Trophoblast cell (in vitro differentiated cells and primary cell): ENCODE data around the gene GUCA2A.
A peak's percentile ranks its signal among the peaks of the same experiment; 100 is the strongest.

Experiments
- DNase-seq, 2 donors: peaks; one replicate each; pipeline ENCODE4 v3.0.0-alpha.2; 2016
- H2AFZ ChIP-seq: 2 replicates; pipeline ENCODE4 v1.6.1; 2013; ENCODE audit warnings: low read length, moderate library complexity, mild to moderate bottlenecking; ENCODE audit not compliant: insufficient read depth, poor library complexity
- H2AK5ac ChIP-seq: 2 replicates; pipeline ENCODE4 v1.6.1; 2013; ENCODE audit warnings: mild to moderate bottlenecking, low read length
- H2BK120ac ChIP-seq: 2 replicates; pipeline ENCODE4 v1.6.1; 2013; ENCODE audit warnings: low read length, mild to moderate bottlenecking, moderate library complexity; ENCODE audit not compliant: insufficient read depth, poor library complexity
- H2BK12ac ChIP-seq: 2 replicates; pipeline ENCODE4 v1.6.1; 2013; ENCODE audit warnings: mild to moderate bottlenecking, low read length, moderate library complexity
- H2BK5ac ChIP-seq: 2 replicates; pipeline ENCODE4 v1.6.1; 2013; ENCODE audit warnings: low read length, low read depth, moderate library complexity, mild to moderate bottlenecking; ENCODE audit not compliant: poor library complexity
- H3K14ac ChIP-seq: 2 replicates; pipeline ENCODE4 v1.6.1; 2013; ENCODE audit warnings: mild to moderate bottlenecking, low read length
- H3K18ac ChIP-seq: 2 replicates; pipeline ENCODE4 v1.6.1; 2013; ENCODE audit warnings: mild to moderate bottlenecking, low read length
- H3K23ac ChIP-seq: 2 replicates; pipeline ENCODE4 v1.6.1; 2013; ENCODE audit warnings: low read length
- H3K27ac ChIP-seq: 2 replicates; pipeline ENCODE4 v1.5.1; 2013; ENCODE audit warnings: low read depth, mild to moderate bottlenecking, inconsistent platforms, low read length, moderate library complexity
- H3K27me3 ChIP-seq: 2 replicates; pipeline ENCODE4 v1.6.1; 2013; ENCODE audit warnings: inconsistent platforms, mild to moderate bottlenecking, low read length, moderate library complexity; ENCODE audit not compliant: insufficient read depth
- H3K36me3 ChIP-seq, 2 experiments: 1 replicate in 1 of 2; 2 replicates in 1 of 2; pipeline ENCODE4 v1.6.1; 2013; ENCODE audit warnings: low read length in 2 of 2, mild to moderate bottlenecking in 2 of 2, moderate library complexity in 1 of 2; ENCODE audit not compliant: insufficient read depth in 2 of 2, control insufficient read depth in 1 of 2
- H3K4ac ChIP-seq: 2 replicates; pipeline ENCODE4 v1.6.1; 2013; ENCODE audit warnings: low read depth, mild to moderate bottlenecking, low read length, moderate library complexity
- H3K4me1 ChIP-seq, 2 experiments: 1 replicate in 1 of 2; 2 replicates in 1 of 2; pipeline ENCODE4 v1.6.1; 2013; ENCODE audit warnings: low read length in 2 of 2, mild to moderate bottlenecking in 2 of 2, moderate library complexity in 1 of 2; ENCODE audit not compliant: insufficient read depth in 2 of 2, control insufficient read depth in 1 of 2
- H3K4me2 ChIP-seq: 2 replicates; pipeline ENCODE4 v1.6.1; 2013; ENCODE audit warnings: inconsistent platforms, mild to moderate bottlenecking, low read length, moderate library complexity
- H3K4me3 ChIP-seq: 2 replicates; pipeline ENCODE4 v1.5.1; 2013; ENCODE audit warnings: mild to moderate bottlenecking, low read depth, low read length, inconsistent platforms
- H3K79me1 ChIP-seq: one replicate; pipeline ENCODE4 v1.6.1; 2013; ENCODE audit warnings: low read length
- H3K79me2 ChIP-seq: 2 replicates; pipeline ENCODE4 v1.6.1; 2013; ENCODE audit warnings: low read length, mild to moderate bottlenecking; ENCODE audit not compliant: control insufficient read depth, insufficient read depth, poor library complexity
- H3K9ac ChIP-seq: 2 replicates; pipeline ENCODE4 v1.6.1; 2013; ENCODE audit warnings: mild to moderate bottlenecking, low read length
- H3K9me3 ChIP-seq: 2 replicates; pipeline ENCODE4 v1.6.1; 2013; ENCODE audit warnings: low read depth, mild to moderate bottlenecking, control low read depth, inconsistent platforms, low read length; ENCODE audit not compliant: insufficient read depth
- H4K12ac ChIP-seq: 2 replicates; pipeline ENCODE4 v1.6.1; 2013; ENCODE audit warnings: low read depth, mild to moderate bottlenecking, low read length, moderate library complexity
- H4K8ac ChIP-seq: 2 replicates; pipeline ENCODE4 v1.6.1; 2013; ENCODE audit warnings: low read depth, mild to moderate bottlenecking, low read length, moderate library complexity
- H4K91ac ChIP-seq: one replicate; pipeline ENCODE4 v1.6.1; 2013; ENCODE audit warnings: low read depth, mild to moderate bottlenecking, low read length, moderate library complexity
- WGBS: extraction: QIAGEN DNeasy Blood & Tissue Kit; methylation state at CpG from one replicate; pipeline ENCODE4 v1.1.7; 2013; ENCODE audit warnings: missing lambda C conversion rate; ENCODE audit not compliant: insufficient read length, insufficient coverage; ENCODE audit errors: extremely low coverage; 5-methylcytosine and 5-hydroxymethylcytosine counted together

Gene GUCA2A

DNA sequence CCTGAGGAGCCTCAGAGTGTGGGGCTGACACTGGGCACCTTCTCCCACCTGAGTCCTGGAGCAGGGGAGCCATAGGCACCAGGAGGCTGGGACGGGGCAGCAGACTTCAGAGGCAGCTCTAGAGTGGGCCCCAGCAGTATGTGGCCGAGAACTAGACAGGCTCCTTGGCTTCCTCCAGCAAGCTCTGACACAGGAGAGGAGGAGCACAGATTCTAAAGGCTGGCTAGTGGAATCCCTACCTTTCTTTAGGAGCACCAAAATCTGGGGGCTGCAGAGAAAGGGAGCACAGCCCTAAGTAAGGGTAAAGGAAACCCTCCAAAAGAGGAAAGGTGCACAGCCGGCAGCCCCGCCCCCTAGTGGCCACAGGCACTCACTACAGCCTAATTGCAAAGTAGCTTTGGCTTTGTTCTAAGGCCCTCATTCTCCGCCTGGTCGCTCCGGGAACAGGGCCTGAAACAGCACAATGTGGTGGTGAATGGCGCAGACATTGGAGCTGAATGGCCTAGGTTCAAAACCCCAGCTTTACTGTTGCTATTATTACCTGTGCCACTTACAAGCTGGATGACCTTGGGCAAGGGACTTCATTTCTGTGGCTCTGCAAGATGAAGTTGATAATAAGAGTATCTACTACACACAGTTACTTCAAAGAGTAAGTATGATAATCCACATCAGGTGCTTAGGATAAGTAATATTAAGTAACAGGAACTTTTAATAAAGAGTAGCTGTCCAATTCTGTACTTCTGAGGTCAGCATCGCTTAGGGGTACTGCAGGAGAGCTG lies 8.8 kb upstream of the GUCA2A start:
- Histone ChIP-seq H3K9ac (no peak overlapping the region), H3K14ac (no peak overlapping the region), H3K4me2 (no peak overlapping the region), H3K18ac (no peak overlapping the region), H2BK12ac (no peak overlapping the region), H2BK120ac (no peak overlapping the region), H3K9me3 (no peaks in the 10 kb centered on the region), H4K12ac (no peak overlapping the region), H3K36me3 (peaks cover 0 to 3% of the 10 kb centered on the region in 2 experiments), H3K79me1 (no peaks in the 10 kb centered on the region), H2AFZ (no peak overlapping the region), H3K4me1 (peaks cover 13 to 23% of the 10 kb centered on the region in 2 experiments), H2BK5ac (no peak overlapping the region), H4K8ac (no peak overlapping the region), H3K27ac (no peak overlapping the region), H3K79me2 (no peaks in the 10 kb centered on the region), H4K91ac (no peak overlapping the region), H3K4me3 (no peak overlapping the region), H2AK5ac (no peak overlapping the region), H3K4ac (no peak overlapping the region), H3K27me3 (no peaks in the 10 kb centered on the region), H3K23ac (no peak overlapping the region)
- WGBS: no CpG with 5 or more reads among the region's 9 CpGs
- DNase-seq: peak; percentile 57 to 87

DNA sequence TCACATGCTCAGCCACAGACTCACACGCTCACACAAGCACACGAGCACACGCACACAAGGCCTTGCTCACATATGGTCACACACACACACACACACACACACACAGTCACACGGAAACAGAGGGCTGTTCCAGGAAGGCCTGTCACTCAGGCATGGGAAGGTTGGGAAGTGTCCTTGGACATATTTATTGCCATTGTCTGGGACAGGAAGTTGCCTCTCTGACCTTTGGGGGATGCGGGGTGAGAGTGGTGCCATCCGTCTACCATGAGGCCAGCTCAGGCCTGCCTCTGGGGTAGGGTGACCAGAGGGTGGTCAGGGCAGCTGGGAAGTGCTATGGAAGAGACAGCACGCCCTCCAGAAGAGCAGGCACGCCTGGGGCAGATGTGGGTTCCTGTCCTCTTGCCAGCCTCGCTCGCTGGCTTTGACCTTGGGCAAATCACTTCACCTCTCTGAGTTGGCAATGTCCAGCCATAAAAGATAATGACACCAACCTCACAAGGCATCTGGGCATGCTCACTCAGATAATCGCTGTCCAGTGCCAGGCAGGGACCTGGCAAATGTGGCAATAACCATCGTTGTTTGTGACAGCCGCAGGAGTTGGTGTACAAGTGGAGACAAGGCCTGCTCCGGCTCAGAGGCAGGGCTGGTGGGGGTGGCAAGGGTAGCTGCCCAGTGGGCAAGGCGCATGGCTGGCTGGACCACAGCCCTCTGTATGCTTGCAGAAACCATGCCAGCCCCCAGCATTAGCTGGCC lies 8.0 kb upstream of the GUCA2A start:
- Histone ChIP-seq H2BK5ac (no peak overlapping the region), H3K4me3 (no peak overlapping the region), H3K36me3 (peaks cover 0 to 3% of the 10 kb centered on the region in 2 experiments), H3K9me3 (no peaks in the 10 kb centered on the region), H3K27ac (no peak overlapping the region), H3K9ac (no peak overlapping the region), H2BK12ac (no peak overlapping the region), H3K79me2 (no peaks in the 10 kb centered on the region), H4K8ac (no peak overlapping the region), H2AFZ (no peak overlapping the region), H3K14ac (no peak overlapping the region), H2BK120ac (no peak overlapping the region), H3K79me1 (no peaks in the 10 kb centered on the region), H3K23ac (no peak overlapping the region), H4K12ac (no peak overlapping the region), H4K91ac (no peak overlapping the region), H3K4me2 (no peak overlapping the region), H2AK5ac (no peak overlapping the region), H3K27me3 (no peaks in the 10 kb centered on the region), H3K4me1 (peaks cover 15 to 24% of the 10 kb centered on the region in 2 experiments), H3K18ac (no peak overlapping the region), H3K4ac (no peak overlapping the region)
- whole genome bisulfite sequencing: no CpG with 5 or more reads among the region's 15 CpGs
- DNase-seq: no peak

DNA sequence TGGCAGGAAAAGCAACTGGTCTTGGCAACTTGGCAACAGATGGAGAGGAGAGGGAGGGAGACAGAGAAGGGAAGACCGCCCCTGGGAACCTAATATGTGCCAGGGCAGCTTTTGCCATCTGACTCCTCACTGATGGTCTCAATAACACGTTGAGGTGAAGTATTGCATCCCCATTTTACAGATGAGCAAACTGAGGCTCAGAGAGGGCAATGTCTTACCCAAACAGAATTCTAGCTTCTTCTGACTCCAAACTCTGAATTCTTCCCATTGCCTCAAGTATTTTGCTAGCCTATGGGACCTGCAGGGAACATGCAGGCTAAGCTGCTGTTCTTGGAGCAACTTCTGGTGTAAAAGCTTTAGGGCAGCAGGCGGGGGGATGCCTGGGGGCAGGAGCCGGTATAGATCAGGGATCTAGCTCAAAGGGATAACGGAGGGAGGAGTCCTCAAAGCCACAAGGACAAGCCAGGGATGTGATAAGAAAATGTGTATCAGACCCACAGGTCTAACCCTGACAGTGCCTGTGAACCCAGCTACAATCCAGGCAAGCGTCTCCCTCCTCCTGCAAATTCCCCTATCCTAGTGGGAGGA lies 7.2 kb upstream of the GUCA2A start:
- no peak overlapping the region for H3K4me2 ChIP-seq
- H3K4me3 ChIP-seq: no peak overlapping the region
- no peaks in the 10 kb centered on the region for H3K79me1 ChIP-seq
- peak; percentile 64 to 65 for DNase-seq
- H3K23ac ChIP-seq: no peak overlapping the region
- no peak overlapping the region for H3K27ac ChIP-seq
- H3K9ac ChIP-seq: no peak overlapping the region
- no peak overlapping the region for H3K18ac ChIP-seq
- no peak overlapping the region for H4K8ac ChIP-seq
- WGBS: no CpG with 5 or more reads among the region's 6 CpGs
- H3K27me3 ChIP-seq: no peaks in the 10 kb centered on the region
- no peaks in the 10 kb centered on the region for H3K79me2 ChIP-seq
- no peak overlapping the region for H2BK5ac ChIP-seq
- H2AFZ ChIP-seq: no peak overlapping the region
- H2AK5ac ChIP-seq: no peak overlapping the region
- H3K14ac ChIP-seq: no peak overlapping the region
- peaks cover 0 to 3% of the 10 kb centered on the region in 2 experiments for H3K36me3 ChIP-seq
- no peak overlapping the region for H4K12ac ChIP-seq
- H2BK120ac ChIP-seq: no peak overlapping the region
- H2BK12ac ChIP-seq: no peak overlapping the region
- H4K91ac ChIP-seq: no peak overlapping the region
- no peak overlapping the region for H3K4ac ChIP-seq
- H3K4me1 ChIP-seq: peaks cover 15 to 21% of the 10 kb centered on the region in 2 experiments
- peaks cover 2% of the 10 kb centered on the region for H3K9me3 ChIP-seq

DNA sequence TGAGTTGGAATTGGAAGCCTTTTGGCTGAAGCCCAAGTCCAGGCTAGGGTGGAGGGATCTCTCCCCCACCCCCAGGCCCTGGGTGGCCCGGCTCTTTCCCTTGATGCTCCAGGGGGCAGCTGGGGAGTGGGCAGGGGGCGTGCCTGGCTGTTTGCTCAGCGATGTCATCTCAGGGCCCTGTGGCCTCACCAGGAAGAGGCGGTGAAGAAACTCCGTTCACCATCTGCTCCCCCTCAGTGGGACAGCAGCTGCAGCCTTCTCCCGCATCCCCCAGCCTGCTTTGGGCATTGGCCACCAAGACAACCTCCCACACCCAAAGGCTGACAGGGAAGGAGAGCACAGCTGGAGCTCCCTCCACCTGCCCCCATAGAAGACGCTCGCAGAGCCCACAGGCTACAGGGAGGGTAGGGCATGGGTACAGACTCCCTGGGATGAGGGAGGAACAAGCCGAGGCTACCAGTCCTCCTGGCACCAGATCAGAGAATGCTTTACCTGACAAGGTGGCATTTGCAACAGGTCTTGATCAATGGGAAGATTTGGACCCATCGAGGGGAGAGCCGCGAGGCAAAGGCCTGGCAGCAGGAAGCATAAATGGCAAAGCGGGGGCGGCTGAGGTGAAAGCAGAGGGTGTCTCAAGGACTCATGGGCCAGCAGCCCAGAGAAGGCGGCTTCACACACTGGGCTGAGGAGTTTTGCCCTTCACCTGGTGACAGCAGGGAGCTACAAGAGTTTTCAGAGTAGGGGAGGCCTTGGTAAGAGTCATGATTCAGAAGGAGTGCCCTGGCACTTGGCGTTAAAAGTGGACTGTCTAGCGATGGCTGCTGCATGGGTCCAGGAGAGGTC lies 6.5 kb upstream of the GUCA2A start:
- Histone ChIP-seq H2BK5ac (no peak overlapping the region), H3K23ac (no peak overlapping the region), H3K36me3 (peaks cover 0 to 3% of the 10 kb centered on the region in 2 experiments), H3K18ac (no peak overlapping the region), H3K27me3 (no peaks in the 10 kb centered on the region), H4K12ac (no peak overlapping the region), H3K4me2 (no peak overlapping the region), H3K4ac (no peak overlapping the region), H3K14ac (no peak overlapping the region), H3K27ac (no peak overlapping the region), H2AK5ac (no peak overlapping the region), H3K9me3 (peaks cover 8% of the 10 kb centered on the region), H2BK12ac (no peak overlapping the region), H3K79me2 (no peaks in the 10 kb centered on the region), H3K4me1 (peaks cover 16 to 26% of the 10 kb centered on the region in 2 experiments), H4K91ac (no peak overlapping the region), H4K8ac (no peak overlapping the region), H3K79me1 (no peaks in the 10 kb centered on the region), H2AFZ (no peak overlapping the region), H3K9ac (no peak overlapping the region), H2BK120ac (no peak overlapping the region), H3K4me3 (no peak overlapping the region)
- WGBS: no CpG with 5 or more reads among the region's 17 CpGs
- DNase-seq: peak in 1 of 2 donors; percentile 30
